Hepatocyte (in vitro differentiated cells): ENCODE results near the gene PCDHB14.

Experiments
- EZH2 ChIP-seq: fragments of 200-600 bp; sonication (generic); IDR thresholded peaks from 2 replicates; pipeline ENCODE4 v1.6.1; 2016; ENCODE audit warnings: antibody characterized with exemption, mild to moderate bottlenecking, borderline replicate concordance
- EZH2phosphoT487 ChIP-seq: fragments of 200-600 bp; sonication (generic); IDR thresholded peaks from one replicate; pipeline ENCODE4 v1.6.1; 2018; ENCODE audit warnings: antibody characterized with exemption, mild to moderate bottlenecking, low read depth, moderate library complexity; ENCODE audit not compliant: unreplicated experiment, severe bottlenecking
- TF ChIP-seq, protein P1 (sequence below): fragments of 200-600 bp; sonication (generic); IDR thresholded peaks from 2 replicates; pipeline ENCODE4 v1.5.1; 2016; ENCODE audit warnings: antibody characterized with exemption, mild to moderate bottlenecking; ENCODE audit not compliant: poor library complexity

GRCh38 chr5:141196363-141196762, 26.8 kb upstream of the PCDHB14 start:
- TF ChIP-seq EZH2phosphoT487 (no peak), EZH2 (no peak)
- TF ChIP-seq, protein P1, sequence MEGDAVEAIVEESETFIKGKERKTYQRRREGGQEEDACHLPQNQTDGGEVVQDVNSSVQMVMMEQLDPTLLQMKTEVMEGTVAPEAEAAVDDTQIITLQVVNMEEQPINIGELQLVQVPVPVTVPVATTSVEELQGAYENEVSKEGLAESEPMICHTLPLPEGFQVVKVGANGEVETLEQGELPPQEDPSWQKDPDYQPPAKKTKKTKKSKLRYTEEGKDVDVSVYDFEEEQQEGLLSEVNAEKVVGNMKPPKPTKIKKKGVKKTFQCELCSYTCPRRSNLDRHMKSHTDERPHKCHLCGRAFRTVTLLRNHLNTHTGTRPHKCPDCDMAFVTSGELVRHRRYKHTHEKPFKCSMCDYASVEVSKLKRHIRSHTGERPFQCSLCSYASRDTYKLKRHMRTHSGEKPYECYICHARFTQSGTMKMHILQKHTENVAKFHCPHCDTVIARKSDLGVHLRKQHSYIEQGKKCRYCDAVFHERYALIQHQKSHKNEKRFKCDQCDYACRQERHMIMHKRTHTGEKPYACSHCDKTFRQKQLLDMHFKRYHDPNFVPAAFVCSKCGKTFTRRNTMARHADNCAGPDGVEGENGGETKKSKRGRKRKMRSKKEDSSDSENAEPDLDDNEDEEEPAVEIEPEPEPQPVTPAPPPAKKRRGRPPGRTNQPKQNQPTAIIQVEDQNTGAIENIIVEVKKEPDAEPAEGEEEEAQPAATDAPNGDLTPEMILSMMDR, result no peak
